SK-N-DZ (cell line): ENCODE results near the gene ATP6V0B. TPM values are rescaled to one million over a fixed set of nuclear protein-coding genes. Genes with fewer than 3 reads are reported as not detected.

Experiments used
- DNase-seq: peaks from one replicate; pipeline ENCODE4 v3.0.0-alpha.2; 2015; ENCODE audit warnings: low spot score
- polyA plus RNA-seq, 2 experiments: library from polyadenylated mRNA; depleted of rRNA; stranded (reverse); fragments of >200 nt; gene quantifications; 2 replicates each; pipeline ENCODE4 v1.2.3, GENCODE V29; 2014

The ATP6V0B gene
- polyA plus RNA-seq (2014; cell fraction: cytosol; rRNA removed), result 240 and 241 TPM in 2 replicates
- 211 and 230 TPM in 2 replicates for polyA plus RNA-seq (2014; cell fraction: nucleus; rRNA removed)

GRCh38 chr1:43974443-43975248 is at the start of gene ATP6V0B:
TSS of gene ATP6V0B (plus strand) at chr1:43974960. CDS start at chr1:43975041, 81 bp downstream.
- DNase-seq, result peak; percentile 87

- no peak for DNase-seq
Observed at GRCh38 chr1:43925846-43926245, 48.9 kb upstream of the ATP6V0B start.

- no peak for DNase-seq
Observed at GRCh38 chr1:43930168-43930948, 44.4 kb upstream of the ATP6V0B start.

- no peak for DNase-seq
Observed at GRCh38 chr1:43930949-43931275, 43.8 kb upstream of the ATP6V0B start.

- DNase-seq, result no peak
Observed at GRCh38 chr1:43931711-43932660, 42.8 kb upstream of the ATP6V0B start.

GRCh38 chr1:43932786-43933385 is 41.9 kb upstream of the ATP6V0B start:
- no peak for DNase-seq

- DNase-seq, result no peak
Observed at GRCh38 chr1:43933386-43934100, 41.2 kb upstream of the ATP6V0B start, which contains the start of gene ARTN. TSS of gene ARTN (plus strand) at chr1:43933801. CDS start at chr1:43935657, 1,856 bp downstream.

- peak; percentile 83 for DNase-seq
Observed at GRCh38 chr1:43934101-43934985, 40.4 kb upstream of the ATP6V0B start.

GRCh38 chr1:43934986-43935324 is 39.8 kb upstream of the ATP6V0B start:
- no peak for DNase-seq

- DNase-seq, result no peak
Observed at GRCh38 chr1:43935711-43936427, 38.9 kb upstream of the ATP6V0B start.

GRCh38 chr1:43936431-43937151 is 38.2 kb upstream of the ATP6V0B start:
- peak; percentile 66 for DNase-seq

GRCh38 chr1:43937179-43937865 is 37.4 kb upstream of the ATP6V0B start:
- no peak for DNase-seq

GRCh38 chr1:43938383-43938782 is 36.4 kb upstream of the ATP6V0B start:
- DNase-seq, result no peak

- DNase-seq, result no peak
Observed at GRCh38 chr1:43938892-43939587, 35.7 kb upstream of the ATP6V0B start.

- DNase-seq, result no peak
Observed at GRCh38 chr1:43942411-43942810, 32.3 kb upstream of the ATP6V0B start.

- no peak for DNase-seq
Observed at GRCh38 chr1:43944860-43945259, 29.9 kb upstream of the ATP6V0B start.
